Esophagus muscularis mucosa (tissue), 4 donors: ENCODE measurements around the gene OR52R1. TPM values are rescaled to one million over a fixed set of nuclear protein-coding genes. Genes with fewer than 3 reads are reported as not detected.

Experiments
- DNase-seq: peaks from one replicate; pipeline ENCODE4 v3.0.0-alpha.2; 2017; ENCODE audit errors: extremely low spot score
- H3K27ac ChIP-seq, 4 donors: fragments of 200-600 bp; sonication (generic); replicated peaks in 1 of 4; 1 replicate in 3 of 4; 2 replicates in 1 of 4; pipeline ENCODE4 v1.5.1; 2016 to 2019; ENCODE audit warnings: mild to moderate bottlenecking in 1 of 4
- H3K27me3 ChIP-seq, 4 donors: fragments of 200-600 bp; sonication (generic); one replicate each; pipeline versions ENCODE4 v1.5.1 to v1.6.0; 2016 to 2019
- H3K36me3 ChIP-seq, 4 donors: fragments of 200-600 bp; sonication (generic); one replicate each; pipeline ENCODE4 v1.5.1; 2016 to 2019
- H3K4me1 ChIP-seq, 4 donors: fragments of 200-600 bp; sonication (generic); one replicate each; pipeline ENCODE4 v1.5.1; 2016 to 2019
- H3K4me3 ChIP-seq, 4 donors: fragments of 200-600 bp; sonication (generic); 1 replicate in 2 of 4; 2 replicates in 2 of 4; pipeline ENCODE4 v1.5.1; 2016 to 2019; ENCODE audit warnings: mild to moderate bottlenecking in 4 of 4, moderate library complexity in 1 of 4
- H3K9me3 ChIP-seq, 4 donors: fragments of 200-600 bp; sonication (generic); 1 replicate in 3 of 4; 2 replicates in 1 of 4; pipeline ENCODE4 v1.5.1; 2016 to 2019
- CTCF ChIP-seq, 3 experiments: fragments of 200-600 bp in 2 of 3; fragments of 450-650 bp in 1 of 3; sonication (generic) in 2 of 3; IDR thresholded peaks; one replicate each; pipeline ENCODE4 v1.5.1; 2017 to 2019; ENCODE audit warnings: antibody characterized with exemption in 3 of 3, mild to moderate bottlenecking in 2 of 3, moderate library complexity in 1 of 3
- EP300 ChIP-seq: sonication (generic); formaldehyde crosslinking; IDR thresholded peaks from one replicate; pipeline ENCODE4 v1.6.1; 2017; ENCODE audit warnings: antibody characterized with exemption
- POLR2A ChIP-seq: fragments of 450-650 bp; IDR thresholded peaks from one replicate; pipeline ENCODE4 v1.6.1; 2017; ENCODE audit warnings: antibody characterized with exemption, moderate library complexity, mild to moderate bottlenecking, low read depth
- POLR2AphosphoS5 ChIP-seq, 2 donors: sonication (generic); formaldehyde crosslinking; IDR thresholded peaks; one replicate each; pipeline ENCODE4 v1.6.1; 2017; ENCODE audit warnings: antibody characterized with exemption in 2 of 2
- WGBS: methylation state at CpG from one replicate; pipeline ENCODE4 v1.1.5; 2018; 5-methylcytosine and 5-hydroxymethylcytosine counted together
- intact Hi-C: fragments of 100-400 bp; cut with DNase I; formaldehyde crosslinking; loops from one replicate; pipeline ENCODE4 v1.15.1; 2023
- small RNA-seq, 3 donors: library from RNA; depleted of rRNA; stranded (forward); fragments of <200 nt; gene quantifications; one replicate each; pipeline ENCODE3, GENCODE V24; 2016
- total RNA-seq, 4 donors: library from RNA; depleted of rRNA; stranded (reverse); fragments of >200 nt; gene quantifications; one replicate each; pipeline versions ENCODE4 v1.1.0 to v1.2.1, GENCODE V29; 2016

OR52R1 gene
- total RNA-seq, 4 donors from 2014 or later, result not detected

- 74% methylated on average over 2 of the region's 2 CpGs for WGBS
- no peaks in the 10 kb centered on the region for H3K27me3 ChIP-seq
- no peak for TF ChIP-seq POLR2A
- no peak for TF ChIP-seq CTCF (IDR thresholded peaks at IDR 0.05)
- TF ChIP-seq EP300, result no peak
- TF ChIP-seq POLR2AphosphoS5 (IDR thresholded peaks at IDR 0.05), result no peak
- intact Hi-C loops, result no loop called here
- H3K4me1 ChIP-seq, result no peaks in the 10 kb centered on the region
- no peak overlapping the region for H3K27ac ChIP-seq
- no peak for DNase-seq
- no peaks in the 10 kb centered on the region for H3K9me3 ChIP-seq
- H3K4me3 ChIP-seq, result no peak overlapping the region
- H3K36me3 ChIP-seq, result no peaks in the 10 kb centered on the region
These were observed 41.1 kb downstream of the OR52R1 start for GRCh38 chr11:4763096-4763495.

Small RNAs within 50 kb of the gene (small RNA-seq; reads per million reads assigned to genes)
- 0 reads per million in 3 donors for gene RF00091

Other genes starting within 250 kb of the OR52R1 start
- not detected for gene OR52I2, start 222.6 kb downstream of the OR52R1 start, total RNA-seq
- gene OR52I1, start 210.3 kb downstream of the OR52R1 start, total RNA-seq, result not detected
- 10 to 100 TPM in 2 of 4 donors, 1 to 10 TPM in 2; 8.8 to 16.8 (median 11.2) TPM for gene TRIM68, start 196.1 kb downstream of the OR52R1 start, total RNA-seq
- not detected for gene OR51D1, start 166.9 kb downstream of the OR52R1 start, total RNA-seq
- gene OR51E1, start 160.4 kb downstream of the OR52R1 start, total RNA-seq, result 1 to 10 TPM in 2 of 4 donors, under 1 TPM in 1, not detected in 1; 0.33 to 1.3 (median 1.2) TPM
- 1 to 10 TPM in 2 of 4 donors, under 1 TPM in 2; under 0.01 to 1.8 (median 0.72) TPM for gene OR51E2, start 106.5 kb downstream of the OR52R1 start, total RNA-seq
- not detected for gene MMP26, start 99.6 kb downstream of the OR52R1 start, total RNA-seq
- not detected for gene OR51F1, start 34.4 kb downstream of the OR52R1 start, total RNA-seq
- not detected for gene OR51F2, start 16.9 kb upstream of the OR52R1 start, total RNA-seq
- gene OR51S1, start 44.8 kb upstream of the OR52R1 start, total RNA-seq, result not detected
- gene OR51T1, start 77.5 kb upstream of the OR52R1 start, total RNA-seq, result not detected
- not detected for gene OR51A7, start 99.4 kb upstream of the OR52R1 start, total RNA-seq
- not detected for gene OR51G2, start 115.0 kb upstream of the OR52R1 start, total RNA-seq
- not detected for gene OR51G1, start 120.0 kb upstream of the OR52R1 start, total RNA-seq
- not detected for gene OR51A4, start 143.2 kb upstream of the OR52R1 start, total RNA-seq
- not detected for gene OR51A2, start 151.3 kb upstream of the OR52R1 start, total RNA-seq
- not detected for gene OR51L1, start 190.5 kb upstream of the OR52R1 start, total RNA-seq
- not detected for gene OR52J3, start 242.1 kb upstream of the OR52R1 start, total RNA-seq